OCI-LY1 (cell line): ENCODE results near the gene AIP.
"Not testable (repeated sequence)": the region's sequence is repeated elsewhere in the genome, so short reads cannot be mapped to it uniquely, and the experiment has no call there.

Source experiments
- H2AFZ ChIP-seq: fragments of 200-600 bp; sonication (generic), shearing (Covaris generic); 2 replicates; pipeline ENCODE4 v1.6.0; 2014; ENCODE audit warnings: antibody characterized with exemption, mild to moderate bottlenecking, low read length
- H3F3A ChIP-seq: fragments of 200-600 bp; sonication (generic), shearing (Covaris generic); 2 replicates; pipeline ENCODE4 v1.6.0; 2014; ENCODE audit warnings: mild to moderate bottlenecking, antibody characterized with exemption, low read length, moderate library complexity; ENCODE audit not compliant: insufficient read depth
- H3K27ac ChIP-seq: fragments of 200-600 bp; sonication (generic); 2 replicates; pipeline ENCODE4 v1.5.1; 2014; ENCODE audit warnings: low read length, mixed run types, mild to moderate bottlenecking, low read depth; ENCODE audit not compliant: poor library complexity, severe bottlenecking
- H3K27me3 ChIP-seq: fragments of 200-600 bp; sonication (generic); 2 replicates; pipeline ENCODE4 v1.6.0; 2014; ENCODE audit warnings: antibody characterized with exemption, mild to moderate bottlenecking, low read length, moderate library complexity; ENCODE audit not compliant: insufficient read depth
- H3K36me3 ChIP-seq: fragments of 200-600 bp; sonication (generic); 2 replicates; pipeline ENCODE4 v1.6.1; 2014; ENCODE audit warnings: mild to moderate bottlenecking, antibody characterized with exemption, low read length, moderate library complexity, mixed read lengths; ENCODE audit not compliant: insufficient read depth
- H3K4me1 ChIP-seq: fragments of 200-600 bp; sonication (generic); 2 replicates; pipeline ENCODE4 v1.5.1; 2014; ENCODE audit warnings: mild to moderate bottlenecking, low read length, moderate library complexity; ENCODE audit not compliant: insufficient read depth, severe bottlenecking
- H3K4me2 ChIP-seq: fragments of 200-600 bp; sonication (generic), shearing (Covaris generic); 2 replicates; pipeline ENCODE4 v1.6.1; 2014; ENCODE audit warnings: low read length
- H3K4me3 ChIP-seq: fragments of 200-600 bp; sonication (generic); 2 replicates; pipeline ENCODE4 v1.5.1; 2014; ENCODE audit warnings: low read length, low read depth, mild to moderate bottlenecking, mixed read lengths; ENCODE audit not compliant: poor library complexity, severe bottlenecking
- H3K79me2 ChIP-seq: fragments of 200-600 bp; shearing (Covaris generic); 2 replicates; pipeline ENCODE4 v1.6.1; 2016; ENCODE audit warnings: mixed run types, low read length, mixed read lengths; ENCODE audit not compliant: insufficient read depth
- H3K9ac ChIP-seq: fragments of 200-600 bp; sonication (generic), shearing (Covaris generic); 2 replicates; pipeline ENCODE4 v1.6.1; 2014; ENCODE audit warnings: mild to moderate bottlenecking, low read length, mixed read lengths
- H3K9me2 ChIP-seq: fragments of 200-600 bp; sonication (generic), shearing (Covaris generic); 2 replicates; pipeline ENCODE4 v1.6.1; 2014; ENCODE audit warnings: low read depth, mild to moderate bottlenecking, low read length, mixed read lengths
- H3K9me3 ChIP-seq: fragments of 200-600 bp; shearing (Covaris generic); 2 replicates; pipeline ENCODE4 v1.6.1; 2014; ENCODE audit warnings: low read length, mixed read lengths
- H4K20me1 ChIP-seq: fragments of 200-600 bp; sonication (generic), shearing (Covaris generic); 2 replicates; pipeline ENCODE4 v1.6.0; 2016; ENCODE audit warnings: mild to moderate bottlenecking, low read length; ENCODE audit not compliant: insufficient read depth
- EZH2 ChIP-seq: fragments of 200-600 bp; sonication (generic), shearing (Covaris generic); IDR thresholded peaks from 2 replicates; pipeline ENCODE4 v1.8.0; 2017; ENCODE audit warnings: borderline replicate concordance, mixed run types, mild to moderate bottlenecking, antibody characterized with exemption, low read length, moderate library complexity, mixed read lengths
- TF ChIP-seq, protein P1 (sequence below): fragments of 200-600 bp; sonication (generic), shearing (Covaris generic); IDR thresholded peaks from 2 replicates; pipeline ENCODE4 v1.5.1; 2017; ENCODE audit warnings: mild to moderate bottlenecking, antibody characterized with exemption, low read length, moderate library complexity, mixed read lengths

AIP gene

DNA sequence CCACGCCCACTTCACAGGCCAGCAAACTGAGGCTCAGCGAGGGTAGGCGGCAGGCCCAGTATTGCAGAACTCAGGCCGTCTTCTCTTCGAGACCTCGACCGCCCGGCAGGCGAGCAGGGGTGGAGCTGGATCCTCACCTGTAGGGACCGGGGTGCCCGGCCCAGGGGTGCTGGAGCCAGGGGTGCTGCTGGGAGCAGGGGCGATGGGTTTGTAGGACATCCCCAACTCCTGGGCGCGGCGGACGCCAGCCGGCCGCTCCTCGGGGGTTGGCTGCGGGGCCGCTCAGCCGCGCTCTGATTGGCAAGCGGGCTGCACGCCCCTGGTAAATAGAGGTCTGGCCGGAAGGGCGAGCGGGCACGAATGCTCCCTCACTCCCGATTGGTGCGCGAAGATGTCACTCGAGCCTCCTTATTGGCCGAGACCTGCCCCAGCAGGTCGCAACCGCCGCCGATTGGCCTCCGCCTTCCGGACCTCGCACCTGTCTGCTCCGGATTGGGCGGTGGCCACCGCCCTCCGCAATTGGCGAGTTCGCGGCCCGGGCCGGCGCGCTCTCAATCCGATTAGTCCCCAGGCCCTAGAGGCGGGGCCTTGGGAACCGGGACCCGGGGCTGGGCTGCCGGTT, 25.1 kb downstream of the AIP start, which contains the start of gene CDK2AP2:
TSS of gene CDK2AP2 (minus strand) at position 299 of the 622 bp plus-strand sequence. CDS start at position 219, 80 bp downstream.
- H3K4me3 ChIP-seq = peak within 1 kb of the TSS; percentile 81
- H3K9me3 ChIP-seq = no peaks in the 10 kb centered on the region
- H3K9me2 ChIP-seq = no peaks in the 10 kb centered on the region
- no peaks in the 10 kb centered on the region for H4K20me1 ChIP-seq
- no peak within 1 kb of the TSS for H2AFZ ChIP-seq
- no peaks in the 10 kb centered on the region; the same call in 1 of the 2 replicates for H3K36me3 ChIP-seq
- no peaks in the 10 kb centered on the region for H3K79me2 ChIP-seq
- TF ChIP-seq, protein P1, sequence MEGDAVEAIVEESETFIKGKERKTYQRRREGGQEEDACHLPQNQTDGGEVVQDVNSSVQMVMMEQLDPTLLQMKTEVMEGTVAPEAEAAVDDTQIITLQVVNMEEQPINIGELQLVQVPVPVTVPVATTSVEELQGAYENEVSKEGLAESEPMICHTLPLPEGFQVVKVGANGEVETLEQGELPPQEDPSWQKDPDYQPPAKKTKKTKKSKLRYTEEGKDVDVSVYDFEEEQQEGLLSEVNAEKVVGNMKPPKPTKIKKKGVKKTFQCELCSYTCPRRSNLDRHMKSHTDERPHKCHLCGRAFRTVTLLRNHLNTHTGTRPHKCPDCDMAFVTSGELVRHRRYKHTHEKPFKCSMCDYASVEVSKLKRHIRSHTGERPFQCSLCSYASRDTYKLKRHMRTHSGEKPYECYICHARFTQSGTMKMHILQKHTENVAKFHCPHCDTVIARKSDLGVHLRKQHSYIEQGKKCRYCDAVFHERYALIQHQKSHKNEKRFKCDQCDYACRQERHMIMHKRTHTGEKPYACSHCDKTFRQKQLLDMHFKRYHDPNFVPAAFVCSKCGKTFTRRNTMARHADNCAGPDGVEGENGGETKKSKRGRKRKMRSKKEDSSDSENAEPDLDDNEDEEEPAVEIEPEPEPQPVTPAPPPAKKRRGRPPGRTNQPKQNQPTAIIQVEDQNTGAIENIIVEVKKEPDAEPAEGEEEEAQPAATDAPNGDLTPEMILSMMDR = no peak
- no peak for TF ChIP-seq EZH2
- peaks cover 35% of the 10 kb centered on the region for H3K4me1 ChIP-seq
- peak within 1 kb of the TSS; percentile 99 for H3K4me2 ChIP-seq
- H3K27me3 ChIP-seq = no peaks in the 10 kb centered on the region
- H3F3A ChIP-seq = 0 out of 2 replicates have a peak, but pooled peaks cover 3% of the 10 kb centered on the region
- peak within 1 kb of the TSS; percentile 89 for H3K27ac ChIP-seq
- H3K9ac ChIP-seq = peak within 1 kb of the TSS; percentile 67

DNA sequence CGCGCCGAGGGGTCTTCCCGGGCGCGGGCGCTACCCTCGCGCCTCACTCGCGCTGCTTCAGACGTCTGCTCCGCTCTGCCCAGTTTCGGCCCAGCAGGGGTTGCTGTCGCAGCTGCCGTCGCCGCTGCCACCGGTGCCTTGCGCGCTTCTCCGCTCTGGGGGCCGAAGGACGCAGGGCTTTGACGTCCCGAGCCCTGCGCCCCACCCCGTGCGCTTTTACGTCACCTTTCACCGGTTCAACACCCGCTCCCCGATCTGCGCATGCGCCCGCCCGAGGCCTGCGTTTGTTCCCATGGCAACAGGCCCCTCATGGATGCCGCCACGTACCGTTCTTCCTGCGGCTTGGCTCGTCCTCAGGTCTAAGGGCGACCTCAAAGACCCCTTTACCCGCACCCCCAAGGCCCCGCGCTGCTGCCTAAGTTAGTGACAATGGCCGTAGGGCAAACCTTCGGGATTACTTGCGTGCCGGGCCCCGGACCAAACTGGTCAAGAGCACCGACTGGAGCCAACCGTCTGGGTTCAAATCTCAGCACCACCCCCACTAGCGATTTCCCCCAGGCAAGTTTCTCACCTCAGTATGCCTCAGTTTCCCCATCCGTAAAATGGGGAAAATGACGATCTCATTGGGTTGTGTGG, 25.8 kb downstream of the AIP start:
- H3K79me2 ChIP-seq = no peaks in the 10 kb centered on the region
- H3K27ac ChIP-seq = peak overlapping the region; percentile 60
- H3K27me3 ChIP-seq = no peaks in the 10 kb centered on the region
- H3K4me3 ChIP-seq = peak overlapping the region; percentile 81
- no peaks in the 10 kb centered on the region for H3K9me3 ChIP-seq
- H3K4me1 ChIP-seq = peaks cover 34% of the 10 kb centered on the region
- no peak overlapping the region for H2AFZ ChIP-seq
- H4K20me1 ChIP-seq = no peaks in the 10 kb centered on the region
- peak overlapping the region; percentile 66 for H3K9ac ChIP-seq
- H3K4me2 ChIP-seq = peak overlapping the region; percentile 87
- no peaks in the 10 kb centered on the region; the same call in 1 of the 2 replicates for H3K36me3 ChIP-seq
- H3F3A ChIP-seq = 0 out of 2 replicates have a peak, but pooled peaks cover 3% of the 10 kb centered on the region
- TF ChIP-seq, protein P1 = no peak
- no peak for TF ChIP-seq EZH2
- H3K9me2 ChIP-seq = no peaks in the 10 kb centered on the region

DNA sequence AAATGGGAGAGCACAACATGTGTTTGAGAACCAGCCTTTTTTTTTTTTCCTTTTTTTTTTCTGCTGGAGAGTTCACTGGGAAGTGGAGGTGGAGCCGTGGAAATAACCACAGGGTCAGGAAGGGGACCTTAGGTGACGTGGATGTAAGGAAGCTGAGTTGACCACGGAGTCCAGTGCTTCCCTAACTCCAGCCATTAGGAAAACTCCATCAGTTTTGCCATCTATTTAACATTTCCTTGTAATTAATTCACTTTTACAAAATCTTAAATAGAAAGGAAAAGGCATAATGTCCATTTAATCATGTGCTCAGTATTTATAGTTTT, 27.2 kb downstream of the AIP start:
- Histone ChIP-seq H3K27me3 (no peaks in the 10 kb centered on the region), H3K79me2 (no peaks in the 10 kb centered on the region), H3K27ac (no peak overlapping the region), H3K4me3 (no peak overlapping the region), H3K9me3 (no peaks in the 10 kb centered on the region), H3K4me2 (no peak overlapping the region), H3K4me1 (peaks cover 30% of the 10 kb centered on the region), H2AFZ (no peak overlapping the region), H3K9me2 (no peaks in the 10 kb centered on the region), H3F3A (0 out of 2 replicates have a peak, but pooled peaks cover 3% of the 10 kb centered on the region), H3K36me3 (no peaks in the 10 kb centered on the region; the same call in 1 of the 2 replicates), H3K9ac (no peak overlapping the region), H4K20me1 (no peaks in the 10 kb centered on the region)
- no peak for TF ChIP-seq EZH2
- TF ChIP-seq, protein P1 = no peak

DNA sequence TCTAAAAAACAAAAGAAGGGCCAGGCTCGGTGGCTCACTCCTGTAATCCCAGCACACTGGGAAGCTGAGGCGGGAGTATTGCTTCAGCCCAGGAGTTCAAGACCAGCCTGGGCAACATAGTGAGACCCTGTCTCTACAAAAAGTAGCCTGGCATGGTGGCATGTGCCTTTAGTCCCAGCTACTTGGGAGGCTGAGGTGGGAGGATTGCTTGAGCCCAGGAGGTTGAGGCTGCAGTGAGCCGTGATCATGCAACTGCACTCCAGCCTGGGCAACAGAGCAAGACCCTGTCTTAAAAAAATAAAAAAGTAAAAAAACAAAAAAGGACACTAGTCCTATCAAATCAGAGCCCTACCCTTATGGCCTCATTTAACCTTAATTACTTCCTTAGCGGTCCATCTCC, 28.7 kb downstream of the AIP start:
- not testable (repeated sequence) for H3K4me2 ChIP-seq, H3K4me3 ChIP-seq, H3K27ac ChIP-seq, H4K20me1 ChIP-seq, H3K9me2 ChIP-seq, H3K36me3 ChIP-seq, H3K79me2 ChIP-seq, H3K9ac ChIP-seq, H3K27me3 ChIP-seq, H3K9me3 ChIP-seq, H3F3A ChIP-seq, H2AFZ ChIP-seq
- peaks cover 16% of the 10 kb centered on the region for H3K4me1 ChIP-seq
